Measurements from ENCODE around the gene ELFN2.
"Not testable (repeated sequence)": the region's sequence is repeated elsewhere in the genome, so short reads cannot be mapped to it uniquely, and the experiment has no call there.

ELFN2 gene, protein sequence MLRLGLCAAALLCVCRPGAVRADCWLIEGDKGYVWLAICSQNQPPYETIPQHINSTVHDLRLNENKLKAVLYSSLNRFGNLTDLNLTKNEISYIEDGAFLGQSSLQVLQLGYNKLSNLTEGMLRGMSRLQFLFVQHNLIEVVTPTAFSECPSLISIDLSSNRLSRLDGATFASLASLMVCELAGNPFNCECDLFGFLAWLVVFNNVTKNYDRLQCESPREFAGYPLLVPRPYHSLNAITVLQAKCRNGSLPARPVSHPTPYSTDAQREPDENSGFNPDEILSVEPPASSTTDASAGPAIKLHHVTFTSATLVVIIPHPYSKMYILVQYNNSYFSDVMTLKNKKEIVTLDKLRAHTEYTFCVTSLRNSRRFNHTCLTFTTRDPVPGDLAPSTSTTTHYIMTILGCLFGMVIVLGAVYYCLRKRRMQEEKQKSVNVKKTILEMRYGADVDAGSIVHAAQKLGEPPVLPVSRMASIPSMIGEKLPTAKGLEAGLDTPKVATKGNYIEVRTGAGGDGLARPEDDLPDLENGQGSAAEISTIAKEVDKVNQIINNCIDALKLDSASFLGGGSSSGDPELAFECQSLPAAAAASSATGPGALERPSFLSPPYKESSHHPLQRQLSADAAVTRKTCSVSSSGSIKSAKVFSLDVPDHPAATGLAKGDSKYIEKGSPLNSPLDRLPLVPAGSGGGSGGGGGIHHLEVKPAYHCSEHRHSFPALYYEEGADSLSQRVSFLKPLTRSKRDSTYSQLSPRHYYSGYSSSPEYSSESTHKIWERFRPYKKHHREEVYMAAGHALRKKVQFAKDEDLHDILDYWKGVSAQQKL

DNA sequence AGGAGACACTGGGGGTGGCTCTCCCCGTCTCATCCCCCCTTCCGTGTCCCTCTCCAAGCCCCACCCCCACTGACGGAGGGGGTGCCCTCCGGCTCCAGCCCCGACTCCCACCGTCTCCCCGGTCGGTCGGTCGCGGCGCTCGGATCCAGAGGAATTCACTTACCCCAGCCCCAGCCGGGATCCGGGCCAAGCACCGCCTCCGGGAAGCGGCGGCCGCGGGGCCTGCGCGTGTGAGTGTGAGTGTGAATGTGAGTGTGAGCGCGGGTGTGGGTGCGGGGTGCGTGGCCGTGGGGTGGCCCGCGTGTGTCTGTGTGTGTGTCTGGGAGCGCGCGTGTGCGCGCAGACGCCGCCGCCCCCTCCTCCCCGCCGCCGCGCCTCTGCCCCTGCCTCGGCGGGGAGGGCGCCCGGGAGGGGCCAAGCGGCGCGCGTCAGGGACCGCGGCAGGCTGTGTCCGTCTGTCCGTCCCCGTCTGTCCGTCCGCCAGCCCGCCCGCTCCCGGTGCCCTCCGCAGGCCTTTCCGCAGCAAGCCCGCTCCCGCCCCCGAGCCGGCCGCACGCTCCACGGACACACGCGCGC, at the start of gene ELFN2:
Gene ELFN2 (minus strand): TSS at position 345 of the 576 bp plus-strand sequence. CDS start 51,945 bp downstream, outside the sequence.
- DNase-seq = no peak

DNA sequence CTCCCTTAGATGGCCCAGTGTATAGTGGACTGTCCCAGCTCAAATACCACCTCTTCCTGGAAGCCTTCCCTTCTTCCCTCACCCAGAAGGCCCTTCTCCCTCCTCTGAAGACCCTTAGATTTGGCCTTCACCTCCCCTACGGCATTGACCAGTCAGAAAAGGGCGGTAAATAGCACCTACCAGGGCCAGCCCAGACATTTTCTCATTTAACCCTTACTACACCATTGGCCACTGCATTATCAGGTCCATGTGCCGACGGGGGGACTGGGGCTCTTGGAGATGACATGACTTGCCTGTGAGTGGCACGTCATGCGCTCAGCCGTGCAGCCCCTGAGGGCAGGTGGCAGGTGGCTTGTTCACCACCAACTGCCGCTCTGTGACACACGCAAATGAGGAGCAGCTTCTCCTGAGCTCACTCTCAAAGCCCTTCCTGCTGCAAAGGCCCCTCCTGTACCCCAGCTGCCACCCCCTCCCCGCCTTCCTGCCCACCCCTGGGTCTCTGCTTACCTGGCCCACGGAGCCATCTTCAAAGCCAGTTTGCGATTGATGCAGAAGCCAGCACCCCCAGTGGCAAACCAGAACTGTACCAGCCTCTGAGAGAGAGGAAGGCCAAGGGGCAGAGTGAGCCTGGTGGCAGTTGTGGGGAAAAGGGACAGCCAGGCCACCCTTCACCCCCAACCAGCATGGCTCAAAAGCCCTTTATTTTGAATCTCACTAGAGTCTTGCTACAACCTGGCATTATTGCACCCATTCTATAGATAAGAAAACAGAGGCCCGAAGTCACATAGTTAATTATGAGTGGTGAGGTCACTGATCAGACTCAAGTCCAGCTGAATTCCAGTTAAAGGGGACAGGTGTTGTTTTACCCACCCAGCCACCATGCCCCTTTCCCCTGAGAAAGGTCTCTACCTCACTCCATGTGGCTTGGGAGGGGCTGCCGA, 49.4 kb upstream of the ELFN2 start:
- DNase-seq = no peak

DNA sequence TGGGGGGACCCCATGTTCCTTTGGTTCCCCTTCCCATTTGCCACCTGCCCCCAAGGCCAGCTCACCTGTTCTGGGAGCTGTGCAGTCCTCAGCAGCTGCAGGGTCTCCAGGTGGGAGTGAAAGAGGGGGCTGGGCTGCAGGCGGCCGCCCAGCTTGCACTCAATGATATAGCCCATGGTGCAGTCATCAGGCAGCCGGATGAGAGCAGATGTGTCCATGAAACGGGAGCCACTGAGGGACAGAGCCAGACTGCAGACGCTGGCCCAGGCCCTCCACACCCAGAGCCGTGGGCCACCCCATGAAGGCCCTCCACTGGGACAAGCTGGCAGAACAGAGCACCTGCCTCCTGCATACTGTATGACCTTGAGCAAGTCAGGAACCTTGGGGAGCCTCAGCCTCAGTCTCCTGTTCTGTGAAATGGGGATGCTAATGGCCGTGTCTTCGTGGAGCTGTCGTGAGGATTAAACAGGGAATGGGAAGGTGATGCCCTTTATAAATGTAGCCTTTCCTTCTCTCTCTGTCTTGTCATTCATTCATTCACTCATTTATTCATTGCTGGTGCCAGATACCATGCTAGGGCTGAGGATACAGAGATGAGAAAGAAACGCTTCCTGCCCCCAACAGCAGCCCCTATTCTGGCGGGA, 47.3 kb upstream of the ELFN2 start:
- DNase-seq = no peak

DNA sequence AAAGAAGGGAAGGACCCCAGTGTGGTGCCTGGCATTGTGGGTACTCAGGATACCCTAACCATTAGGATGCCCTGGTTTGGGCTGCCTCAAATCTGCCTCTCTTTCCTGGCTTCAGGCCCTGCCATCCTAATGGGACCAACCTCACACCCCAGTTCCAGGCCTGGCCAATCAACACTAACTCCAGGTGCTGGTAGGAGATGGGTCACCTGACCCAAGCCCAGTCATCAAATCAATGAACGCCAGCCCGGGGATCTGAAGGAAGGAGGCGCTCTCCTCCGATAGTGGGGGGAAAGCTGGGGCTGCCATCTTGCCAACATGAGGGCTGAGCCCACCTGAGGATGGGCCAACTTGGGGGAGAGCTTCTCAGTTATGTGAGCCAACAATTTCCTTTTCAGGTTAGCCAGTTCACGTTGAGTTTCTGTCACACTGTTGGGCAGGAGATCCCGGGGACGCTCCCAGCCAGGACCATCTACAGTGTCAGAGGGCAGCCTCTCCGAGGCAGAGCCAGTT, 46.2 kb upstream of the ELFN2 start:
- DNase-seq = no peak

DNA sequence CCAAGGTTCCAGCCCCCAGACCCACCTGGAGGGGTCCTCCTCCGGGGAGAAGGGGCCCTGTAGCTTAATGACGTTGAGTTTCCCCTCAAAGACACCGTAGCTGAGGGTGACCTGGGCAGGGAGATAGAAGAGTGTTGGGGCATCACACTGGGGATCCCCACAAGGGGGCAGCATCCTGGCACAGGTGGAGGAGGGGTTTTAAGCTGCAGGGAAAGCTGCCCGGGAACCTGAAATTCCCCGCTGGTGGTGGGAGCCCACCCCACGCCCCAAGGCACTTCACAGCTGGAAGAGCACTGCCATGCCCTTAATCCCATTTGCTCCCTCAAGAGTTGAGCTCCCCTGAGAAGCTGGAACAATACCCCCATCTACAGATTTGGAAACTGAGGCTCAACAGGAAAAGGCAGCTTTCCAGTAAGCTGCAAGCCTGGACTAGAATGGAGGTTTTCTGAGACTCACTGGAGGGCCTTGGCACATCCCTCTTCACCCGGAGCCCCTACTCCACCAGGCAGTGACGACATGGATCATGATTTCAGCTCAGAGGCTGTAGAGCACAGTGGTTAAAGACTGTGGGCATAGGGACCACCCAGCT, 45.2 kb upstream of the ELFN2 start:
- DNase-seq = peak in 1 of 2 donors; percentile 41

DNA sequence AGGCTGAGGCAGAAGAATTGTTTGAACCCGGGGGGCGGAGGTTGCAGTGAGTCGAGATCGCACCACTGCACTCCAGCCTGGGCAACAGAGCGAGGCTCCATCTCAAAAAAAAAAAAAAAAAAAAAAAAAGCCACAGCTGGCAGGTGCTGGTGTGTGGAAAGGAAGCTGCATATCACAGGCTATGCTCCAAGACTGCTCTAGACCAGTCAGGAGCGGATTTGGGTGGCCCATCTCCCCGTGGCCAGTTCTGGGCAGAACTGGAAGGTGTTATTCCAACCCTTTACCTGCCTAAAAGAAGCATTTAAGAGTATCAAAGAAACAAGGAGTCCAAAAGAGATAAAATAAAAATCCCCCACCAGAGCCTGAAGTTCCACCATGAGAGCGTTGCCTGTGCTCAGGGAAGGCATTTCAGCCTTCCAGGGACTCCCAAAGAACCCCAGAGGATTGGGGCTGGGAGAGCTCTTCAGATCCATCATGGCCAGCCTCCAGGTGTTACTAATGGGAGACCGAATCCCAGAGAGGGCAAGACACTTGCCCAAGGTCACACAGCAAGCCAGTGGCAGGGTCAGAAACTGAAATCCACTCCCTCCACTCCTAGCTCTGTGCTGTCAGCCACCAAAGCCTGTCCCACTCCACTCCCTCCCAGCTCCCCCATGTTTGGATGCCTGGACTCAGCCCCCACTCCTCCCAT, 44.6 kb upstream of the ELFN2 start:
- DNase-seq = no peak

DNA sequence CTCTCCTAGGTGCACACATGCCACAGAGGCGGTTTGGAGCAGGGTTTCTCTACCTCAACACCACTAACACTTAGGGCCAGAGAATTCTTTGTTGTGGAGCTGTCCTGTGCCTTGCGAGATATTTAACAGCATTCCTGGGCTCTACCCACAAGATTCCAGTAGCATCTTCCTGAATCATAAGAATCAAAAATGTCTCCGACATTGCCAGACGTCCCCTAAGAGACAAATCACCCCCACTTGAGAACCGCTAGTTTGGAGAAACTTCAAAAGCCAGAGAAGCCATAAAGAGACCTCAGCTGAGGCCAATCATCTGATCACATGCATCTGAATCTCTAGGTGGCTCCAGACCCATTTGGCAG, 42.8 kb upstream of the ELFN2 start:
- DNase-seq = no peak

DNA sequence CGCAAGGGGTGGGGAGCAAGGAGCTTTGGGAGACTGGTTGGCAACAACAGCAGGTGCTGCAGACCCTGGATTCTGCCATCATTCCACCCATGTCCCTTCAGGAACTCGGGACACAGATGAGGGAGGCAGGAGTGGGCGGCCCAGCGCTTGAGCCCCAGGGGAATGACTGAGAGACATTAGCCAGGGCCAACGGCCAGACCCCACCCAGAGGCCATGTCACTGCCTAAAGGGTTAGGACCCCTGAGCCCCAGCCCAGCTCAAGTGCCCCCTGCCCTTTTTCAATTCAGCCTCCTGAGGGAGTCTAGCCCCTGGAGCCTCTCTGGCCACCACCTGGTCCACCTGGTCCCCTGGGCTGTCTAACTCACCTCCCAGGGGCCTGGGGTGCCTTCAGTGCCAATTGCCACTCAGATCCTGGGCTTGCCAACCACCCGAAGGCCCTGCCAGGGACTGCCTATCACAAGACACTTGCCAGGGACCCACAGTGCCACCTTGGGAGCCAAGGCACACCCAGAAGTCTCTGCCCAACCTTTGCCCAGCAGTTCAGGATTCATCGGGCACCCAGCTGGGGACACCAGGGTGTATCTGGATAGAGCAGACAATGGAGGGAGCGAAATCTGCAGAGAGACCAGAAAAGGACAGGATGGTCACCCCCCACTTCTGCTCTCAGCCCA, 42.3 kb upstream of the ELFN2 start:
- no peak for DNase-seq

DNA sequence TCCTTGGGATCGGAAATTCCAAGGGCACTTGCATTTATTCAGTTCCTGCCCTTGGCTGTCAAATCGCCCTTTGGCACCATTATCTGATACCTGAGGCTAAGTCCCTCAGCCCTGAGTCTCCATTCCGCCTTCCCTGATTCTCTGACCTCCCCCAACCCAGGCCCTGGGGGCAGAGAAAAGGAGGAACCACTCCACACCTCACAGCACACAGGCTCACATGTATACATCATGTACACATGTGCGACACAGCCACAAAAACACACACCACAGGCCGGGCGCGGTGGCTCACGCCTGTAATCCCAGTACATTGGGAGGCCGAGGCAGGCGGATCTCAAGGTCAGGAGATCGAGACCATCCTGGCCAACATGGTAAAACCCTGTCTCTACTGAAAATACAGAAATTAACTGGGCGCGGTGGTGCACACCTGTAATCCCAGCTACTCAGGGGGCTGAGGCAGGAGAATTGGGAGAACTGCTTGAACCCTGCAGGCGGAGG, 41.0 kb upstream of the ELFN2 start:
- DNase-seq = not testable (repeated sequence)

DNA sequence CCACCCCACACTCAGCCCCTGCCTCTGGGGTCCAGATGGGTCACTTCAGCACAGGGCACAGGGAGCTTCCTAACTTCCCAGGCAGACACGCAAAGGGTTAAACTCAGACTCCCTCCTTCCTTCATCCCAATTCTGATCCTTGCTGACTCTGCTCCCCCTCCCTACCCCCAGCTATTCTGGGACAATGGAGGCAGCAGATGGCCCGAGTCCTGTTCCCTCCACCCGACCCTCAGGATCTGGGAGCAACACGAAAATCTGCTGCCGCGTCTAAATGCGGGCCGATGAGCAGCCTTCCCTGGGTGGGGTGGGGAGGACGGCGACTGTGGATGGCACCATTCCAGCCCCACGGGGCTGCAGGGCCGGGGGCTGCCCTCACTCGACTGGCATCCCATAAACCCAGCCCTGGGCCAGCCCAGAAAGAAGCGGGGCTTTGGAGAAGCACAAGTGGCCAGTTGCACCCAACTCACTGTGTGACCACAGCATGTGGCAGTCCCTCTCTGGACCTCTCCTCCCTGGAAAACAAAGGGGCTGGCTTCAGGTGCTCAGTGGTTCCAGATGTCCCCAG, 40.2 kb upstream of the ELFN2 start:
- no peak for DNase-seq

DNA sequence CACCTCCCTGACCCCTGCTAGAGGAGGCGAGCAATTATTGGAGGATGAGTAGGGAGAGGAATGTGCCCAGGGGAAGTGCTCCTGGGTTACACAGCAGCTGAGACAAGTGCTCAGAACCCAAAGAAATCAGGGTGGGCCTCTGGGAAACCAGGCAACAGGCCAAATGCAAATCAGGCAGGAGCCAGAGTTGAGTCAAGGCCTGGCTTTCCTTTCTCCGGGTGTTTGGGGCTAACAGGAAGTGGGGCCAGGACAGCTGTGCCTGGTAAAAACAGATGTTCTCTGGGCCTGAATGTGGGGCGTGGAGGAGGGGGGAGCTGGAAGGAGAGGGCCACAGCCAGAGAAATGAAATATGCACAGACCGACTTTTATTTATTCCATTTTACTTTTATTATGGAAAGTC, 36.9 kb upstream of the ELFN2 start:
- no peak for DNase-seq

DNA sequence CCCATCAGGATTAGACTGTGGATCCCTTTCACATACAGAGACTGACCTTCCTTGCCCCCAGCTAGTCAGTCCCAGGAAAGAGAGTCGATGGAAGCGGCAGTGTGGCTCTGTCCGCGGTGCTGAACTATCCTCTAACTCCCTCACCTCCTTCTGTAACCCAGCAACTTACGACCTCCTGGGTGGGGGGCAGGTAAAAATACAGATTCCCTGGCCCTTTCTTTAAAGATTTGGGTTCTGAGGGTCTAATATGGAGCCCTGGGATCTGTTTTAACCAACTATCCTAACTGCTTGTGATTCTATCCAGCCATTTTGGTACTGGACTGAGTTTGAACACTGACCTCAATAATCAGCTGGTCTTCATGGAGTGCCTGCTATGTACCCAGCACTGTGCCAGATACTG, 35.7 kb upstream of the ELFN2 start:
- DNase-seq = peak in 1 of 2 donors; percentile 16

DNA sequence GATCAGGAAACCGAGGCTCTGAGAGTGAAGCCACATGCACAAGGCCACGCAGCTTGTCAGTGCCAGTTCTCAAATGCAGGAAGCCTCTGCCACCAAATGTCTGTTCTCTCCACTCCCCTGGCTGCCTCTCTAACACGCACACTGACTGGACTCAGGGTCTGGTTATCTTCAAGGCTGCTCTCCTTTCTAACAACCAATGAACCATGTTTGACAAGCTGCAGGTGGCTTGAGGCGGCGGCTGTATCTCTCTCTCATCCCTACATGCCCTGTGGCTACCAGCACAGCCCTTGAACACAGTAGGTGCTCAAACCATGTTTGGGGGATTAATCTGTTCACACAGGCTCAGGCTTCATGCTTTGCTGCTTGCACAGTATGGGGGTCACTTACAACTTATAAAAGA, 35.2 kb upstream of the ELFN2 start:
- DNase-seq = no peak

DNA sequence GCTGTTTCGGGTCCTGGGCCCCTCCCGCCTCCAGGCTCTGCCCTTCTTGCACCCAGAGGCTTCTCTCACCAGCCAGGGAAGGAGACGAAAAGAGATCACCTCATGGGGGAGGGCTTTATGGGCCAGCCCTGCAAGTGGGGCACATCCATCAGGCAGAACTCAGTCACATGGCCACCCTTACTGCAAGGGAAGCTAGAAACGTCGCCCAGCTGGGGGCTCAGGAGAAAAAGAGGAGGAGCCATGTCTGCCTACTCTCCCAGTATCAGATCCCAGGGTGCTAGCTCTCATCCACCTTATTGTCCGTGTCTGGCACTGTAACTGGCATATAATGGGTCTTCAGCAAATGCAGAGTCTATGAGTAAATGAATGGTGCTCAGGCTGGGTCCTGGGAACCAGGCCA, 34.7 kb upstream of the ELFN2 start:
- DNase-seq = no peak

DNA sequence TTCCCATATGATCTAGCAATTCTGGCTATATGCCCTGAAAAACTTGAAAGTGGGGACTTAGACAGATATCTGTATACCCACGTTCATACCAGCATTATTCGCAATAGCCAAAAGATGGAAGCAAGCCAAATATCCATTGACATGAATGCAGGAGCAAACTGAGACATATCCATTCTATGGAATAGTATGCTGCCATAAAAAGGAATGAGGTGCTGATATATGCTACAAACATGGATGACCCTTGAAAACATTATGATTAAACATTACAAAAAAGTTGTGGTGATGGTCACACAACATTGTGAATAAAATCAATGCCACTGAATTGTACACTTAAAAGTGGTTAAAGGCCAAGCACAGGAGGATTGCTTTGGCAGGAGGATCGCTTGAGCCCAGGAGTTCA, 33.4 kb upstream of the ELFN2 start:
- DNase-seq = no peak

DNA sequence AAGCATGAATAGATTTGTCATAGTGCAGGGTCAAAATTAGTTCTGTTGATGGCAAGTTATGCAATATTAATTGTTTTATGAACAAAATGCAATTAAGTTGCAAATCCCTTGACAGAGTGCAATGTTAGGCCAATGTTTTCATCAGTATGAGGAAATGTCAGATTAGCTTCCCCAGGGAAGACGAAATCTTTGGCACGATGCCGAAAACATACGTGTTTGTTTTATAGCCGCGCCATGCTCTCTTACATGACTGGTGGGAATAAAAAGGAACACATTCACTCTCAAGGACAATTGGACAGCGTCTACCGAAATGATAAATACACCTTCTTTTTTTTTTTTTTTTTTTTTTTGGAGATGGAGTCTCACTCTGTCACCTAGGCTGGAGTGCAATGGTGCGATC, 31.9 kb upstream of the ELFN2 start:
- no peak for DNase-seq

DNA sequence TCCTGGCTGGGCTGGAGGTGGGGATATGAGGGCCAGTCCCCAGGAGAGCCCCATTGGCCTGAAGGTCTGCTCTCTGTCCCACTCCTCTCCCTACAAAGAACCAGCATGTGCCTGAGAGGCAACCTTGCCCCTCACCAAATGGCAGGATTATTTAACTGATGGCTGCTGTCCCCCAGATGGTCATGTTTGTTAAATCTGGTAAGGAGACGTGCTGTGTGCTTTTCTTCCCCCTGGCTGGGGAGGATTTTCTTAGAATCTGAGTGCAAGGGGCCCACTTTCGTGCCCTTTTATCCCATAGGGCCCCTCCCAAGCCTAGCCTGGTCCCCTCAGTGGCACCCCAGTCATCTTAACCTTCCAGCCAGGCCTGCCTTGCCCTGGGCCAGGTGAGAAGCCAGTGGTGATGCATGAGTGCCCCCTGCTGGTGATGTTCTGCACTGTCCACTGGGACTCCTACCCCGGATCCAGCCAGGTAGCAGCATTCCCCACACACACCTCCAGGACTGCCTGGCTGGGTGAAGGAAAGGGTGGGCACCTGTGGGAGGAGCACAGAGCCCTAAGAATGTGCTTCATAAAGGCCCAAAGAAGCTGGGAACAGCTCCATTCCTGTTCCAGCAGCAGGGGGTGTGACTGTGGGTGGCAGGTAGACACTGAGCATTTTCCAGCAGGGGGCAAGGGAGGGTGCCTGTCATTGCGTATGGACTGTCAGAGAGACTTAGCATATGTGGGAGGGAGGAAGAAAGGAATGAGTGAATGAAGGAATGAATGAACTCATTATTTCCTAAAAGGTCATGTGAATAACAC, 30.0 kb upstream of the ELFN2 start:
- DNase-seq = peak; percentile 19 to 81

DNA sequence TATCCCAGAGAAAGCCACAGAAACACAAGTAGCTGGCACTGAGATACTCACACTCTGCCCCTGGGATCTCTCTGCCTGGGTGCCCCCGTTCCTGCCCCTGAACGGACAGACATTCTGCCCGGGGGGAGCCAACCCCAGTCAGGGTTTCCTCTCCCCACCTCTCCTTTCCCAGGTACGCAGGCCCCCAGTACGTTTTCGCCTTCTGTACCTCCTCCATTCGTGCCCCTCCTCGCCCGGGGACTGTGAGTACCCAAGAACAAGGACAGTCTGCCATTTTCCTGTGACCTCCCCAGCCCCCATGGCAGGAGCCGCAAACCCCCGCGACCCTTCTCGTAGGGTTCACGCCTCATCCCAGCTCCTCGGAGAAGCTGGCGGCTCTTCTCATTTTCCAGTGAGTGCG, 29.1 kb upstream of the ELFN2 start:
- no peak for DNase-seq

DNA sequence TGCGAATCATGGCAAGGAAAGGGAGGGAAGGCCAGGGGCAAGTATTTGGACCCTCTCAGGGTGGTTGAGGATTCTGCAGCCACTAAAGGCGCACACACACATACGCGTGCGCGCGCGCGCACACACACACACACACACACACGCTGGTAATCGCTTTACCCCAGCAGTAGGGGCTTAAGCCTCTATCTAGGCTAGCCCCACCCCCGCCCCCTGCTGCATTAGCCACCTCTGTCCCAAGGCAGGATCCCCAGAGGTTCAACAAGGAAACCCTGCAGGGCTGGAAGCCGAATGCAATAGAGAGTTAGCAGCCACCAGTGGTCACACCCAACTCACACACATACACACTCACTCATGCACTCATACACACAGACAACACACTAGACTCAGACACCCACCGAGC, 28.6 kb upstream of the ELFN2 start:
- no peak for DNase-seq

Data from inflammatory macrophage treated with lipopolysaccharide for 1 hour (primary cell).